Measurements from ENCODE around the gene PSMA4. TPM values are rescaled to one million over a fixed set of nuclear protein-coding genes. Genes with fewer than 3 reads are reported as not detected.
A peak's percentile ranks its signal among the peaks of the same experiment; 100 is the strongest.
"Not testable (repeated sequence)": the region's sequence is repeated elsewhere in the genome, so short reads cannot be mapped to it uniquely, and the experiment has no call there.

PSMA4 gene
- total RNA-seq, 2 donors from 2014 or later, result 160 to 212 TPM

DNA sequence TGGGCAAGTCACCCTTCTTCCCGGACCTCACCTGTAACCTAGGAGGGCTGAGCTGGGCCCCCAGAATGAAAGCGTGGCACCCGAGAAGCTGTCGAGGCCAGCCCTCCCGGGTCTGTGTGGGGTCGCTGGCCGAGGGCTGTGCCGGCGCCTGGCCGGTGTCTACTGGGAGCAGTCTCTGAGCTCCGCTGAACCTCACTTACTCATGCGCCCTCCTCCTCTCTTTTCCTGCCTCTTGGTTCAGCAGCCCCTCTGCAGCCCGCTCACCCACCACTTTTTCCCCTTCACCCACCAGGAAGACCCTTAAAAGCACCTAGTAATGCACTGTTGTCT, 32.4 kb upstream of the PSMA4 start:
- Histone ChIP-seq H3K27me3 (no peaks in the 10 kb centered on the region), H3K9me3 (no peaks in the 10 kb centered on the region), H3K27ac (no peak overlapping the region), H3K4me3 (peak overlapping the region; percentile 97), H3K36me3 (no peaks in the 10 kb centered on the region), H3K9ac (ENCODE audit: low read depth in 2 of 2, low read length in 2 of 2) (peak overlapping the region; percentile 81 to 85), H3K4me1 (no peaks in the 10 kb centered on the region)
- TF ChIP-seq, protein P1, sequence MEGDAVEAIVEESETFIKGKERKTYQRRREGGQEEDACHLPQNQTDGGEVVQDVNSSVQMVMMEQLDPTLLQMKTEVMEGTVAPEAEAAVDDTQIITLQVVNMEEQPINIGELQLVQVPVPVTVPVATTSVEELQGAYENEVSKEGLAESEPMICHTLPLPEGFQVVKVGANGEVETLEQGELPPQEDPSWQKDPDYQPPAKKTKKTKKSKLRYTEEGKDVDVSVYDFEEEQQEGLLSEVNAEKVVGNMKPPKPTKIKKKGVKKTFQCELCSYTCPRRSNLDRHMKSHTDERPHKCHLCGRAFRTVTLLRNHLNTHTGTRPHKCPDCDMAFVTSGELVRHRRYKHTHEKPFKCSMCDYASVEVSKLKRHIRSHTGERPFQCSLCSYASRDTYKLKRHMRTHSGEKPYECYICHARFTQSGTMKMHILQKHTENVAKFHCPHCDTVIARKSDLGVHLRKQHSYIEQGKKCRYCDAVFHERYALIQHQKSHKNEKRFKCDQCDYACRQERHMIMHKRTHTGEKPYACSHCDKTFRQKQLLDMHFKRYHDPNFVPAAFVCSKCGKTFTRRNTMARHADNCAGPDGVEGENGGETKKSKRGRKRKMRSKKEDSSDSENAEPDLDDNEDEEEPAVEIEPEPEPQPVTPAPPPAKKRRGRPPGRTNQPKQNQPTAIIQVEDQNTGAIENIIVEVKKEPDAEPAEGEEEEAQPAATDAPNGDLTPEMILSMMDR (IDR thresholded peaks at IDR 0.05), result no peak
- intact Hi-C loops (cut with DNase I), result no loop called here
- no peak for DNase-seq

DNA sequence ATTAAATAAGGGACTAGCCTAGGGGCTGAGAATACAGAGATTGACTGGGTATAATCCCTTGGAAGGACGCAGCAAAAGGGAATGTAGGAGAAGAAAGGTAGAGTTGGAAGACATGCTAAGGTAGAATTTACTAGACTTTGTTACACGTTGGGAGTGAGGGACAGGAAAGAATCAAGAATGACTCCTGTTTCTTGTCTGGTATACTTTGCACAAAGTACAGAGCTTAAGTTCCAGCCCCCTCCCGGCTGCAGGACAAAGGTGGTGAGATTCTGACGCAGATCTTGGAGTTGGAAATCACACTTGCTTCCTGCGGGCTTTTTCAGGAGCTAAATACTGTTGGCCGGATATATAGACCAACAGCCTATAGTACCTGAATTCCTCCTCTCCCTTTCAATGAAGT, 32.0 kb upstream of the PSMA4 start:
- TF ChIP-seq, protein P1 (IDR thresholded peaks at IDR 0.05), result no peak
- H3K27me3 ChIP-seq, result no peaks in the 10 kb centered on the region
- H3K9me3 ChIP-seq, result no peaks in the 10 kb centered on the region
- peak overlapping the region; percentile 81 to 85 for H3K9ac ChIP-seq (ENCODE audit: low read depth in 2 of 2, low read length in 2 of 2)
- intact Hi-C loops (cut with DNase I), result no loop called here
- H3K4me1 ChIP-seq, result no peaks in the 10 kb centered on the region
- peak overlapping the region; percentile 97 for H3K4me3 ChIP-seq
- no peaks in the 10 kb centered on the region for H3K36me3 ChIP-seq
- peak; percentile 32 for DNase-seq
- no peak overlapping the region for H3K27ac ChIP-seq

DNA sequence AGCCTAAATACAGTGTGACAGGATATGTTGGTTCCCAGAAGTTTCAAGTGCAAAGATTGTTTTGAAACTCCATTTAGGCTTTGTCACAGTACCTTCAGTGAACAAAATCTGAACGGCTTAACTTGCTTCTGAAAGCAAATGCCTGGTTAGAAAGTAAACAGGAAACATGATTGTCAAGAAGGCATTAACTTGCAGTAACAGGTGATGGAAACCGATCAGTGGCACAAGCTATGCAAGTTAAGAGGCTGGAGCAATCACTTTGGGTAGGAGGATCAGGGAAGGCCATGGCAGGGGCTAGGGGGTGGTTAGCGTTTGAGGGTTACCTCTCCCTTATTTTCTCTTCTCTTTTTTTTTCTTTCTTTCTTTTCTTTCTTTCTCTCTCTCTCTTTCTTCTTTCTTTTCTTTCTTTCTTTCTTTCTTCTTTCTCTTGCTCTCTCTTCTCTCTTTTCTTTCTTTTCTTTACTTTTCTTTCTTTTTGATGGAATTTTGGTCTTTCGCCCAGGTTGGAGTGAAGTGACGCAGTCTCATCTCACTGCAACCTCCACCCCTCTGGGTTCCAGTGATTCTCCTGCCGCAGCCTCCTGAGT, 30.4 kb upstream of the PSMA4 start:
- no peak overlapping the region for H3K27ac ChIP-seq
- TF ChIP-seq, protein P1 (IDR thresholded peaks at IDR 0.05), result no peak
- H3K27me3 ChIP-seq, result no peaks in the 10 kb centered on the region
- H3K9me3 ChIP-seq, result no peaks in the 10 kb centered on the region
- no peaks in the 10 kb centered on the region for H3K36me3 ChIP-seq
- H3K4me1 ChIP-seq, result no peaks in the 10 kb centered on the region
- no peak overlapping the region for H3K9ac ChIP-seq (ENCODE audit: low read depth in 2 of 2, low read length in 2 of 2)
- no peak overlapping the region for H3K4me3 ChIP-seq
- intact Hi-C loops (cut with DNase I), result no loop called here
- no peak for DNase-seq

DNA sequence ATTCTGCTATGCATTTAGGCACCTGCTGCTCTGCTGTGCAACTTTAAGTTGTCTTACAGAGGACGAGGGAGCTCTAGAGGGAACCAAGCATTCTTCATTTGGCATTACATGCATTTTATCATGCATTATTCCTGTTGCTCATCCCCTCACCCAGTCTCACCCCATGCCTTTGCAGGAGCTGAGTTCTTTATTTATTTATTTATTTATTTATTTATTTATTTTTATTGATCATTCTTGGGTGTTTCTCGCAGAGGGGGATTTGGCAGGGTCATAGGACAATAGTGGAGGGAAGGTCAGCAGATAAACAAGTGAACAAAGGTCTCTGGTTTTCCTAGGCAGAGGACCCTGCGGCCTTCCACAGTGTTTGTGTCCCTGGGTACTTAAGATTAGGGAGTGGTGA, 20.2 kb upstream of the PSMA4 start:
- H3K9me3 ChIP-seq; H3K9ac ChIP-seq (ENCODE audit: low read depth in 2 of 2, low read length in 2 of 2); H3K27me3 ChIP-seq; H3K36me3 ChIP-seq; DNase-seq; intact Hi-C loops (cut with DNase I); H3K4me3 ChIP-seq; H3K4me1 ChIP-seq; H3K27ac ChIP-seq: not testable (repeated sequence)

DNA sequence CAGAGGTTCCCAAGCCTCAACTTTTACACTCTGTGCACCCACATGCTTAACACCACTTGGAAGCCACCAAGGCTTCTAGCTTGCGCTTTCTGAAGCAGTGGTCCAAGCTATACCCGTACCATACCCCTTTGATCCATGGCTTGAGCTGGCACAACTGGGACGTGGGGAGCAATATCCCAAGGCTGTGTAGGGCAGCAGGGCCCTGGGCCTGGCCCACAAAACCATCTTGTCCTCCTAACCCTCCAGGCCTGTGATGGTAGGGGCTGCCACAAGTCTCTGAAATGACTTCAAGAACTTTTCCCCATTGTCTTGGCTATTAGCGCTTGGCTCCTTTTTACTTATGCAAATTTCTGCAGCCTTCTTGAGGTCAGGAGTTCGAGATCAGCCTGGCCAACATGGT, 16.0 kb upstream of the PSMA4 start:
- Histone ChIP-seq H3K27ac (no peak overlapping the region), H3K36me3 (no peaks in the 10 kb centered on the region), H3K4me3 (no peak overlapping the region), H3K27me3 (no peaks in the 10 kb centered on the region), H3K4me1 (no peaks in the 10 kb centered on the region), H3K9me3 (no peaks in the 10 kb centered on the region), H3K9ac (ENCODE audit: low read depth in 2 of 2, low read length in 2 of 2) (no peak overlapping the region)
- intact Hi-C loops (cut with DNase I), result no loop called here
- TF ChIP-seq, protein P1 (IDR thresholded peaks at IDR 0.05), result no peak
- DNase-seq, result no peak

DNA sequence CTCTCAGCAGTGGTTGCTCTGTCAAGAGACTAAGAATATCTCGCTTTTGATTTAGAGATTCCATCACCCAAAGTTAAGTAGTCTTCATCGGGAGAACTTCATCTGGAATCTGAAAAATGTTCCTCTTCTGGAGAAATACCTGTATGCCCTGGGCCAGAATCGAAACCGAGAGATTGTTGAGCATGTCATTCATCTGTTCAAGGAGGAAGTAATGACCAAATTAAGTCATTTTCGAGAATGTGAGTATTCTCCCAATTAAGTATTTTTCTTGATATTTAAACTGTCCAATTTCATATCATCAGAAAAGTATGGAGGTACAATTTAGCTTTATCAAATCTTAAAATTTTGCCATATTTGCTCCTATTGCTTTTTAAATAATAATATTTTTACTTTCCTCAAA, 12.9 kb upstream of the PSMA4 start:
- intact Hi-C loops (cut with DNase I), result no loop called here
- TF ChIP-seq, protein P1 (IDR thresholded peaks at IDR 0.05), result no peak
- no peak for DNase-seq

More for the DNA sequence above, 12.9 kb upstream of the PSMA4 start:
- Histone ChIP-seq H3K4me3 (no peak overlapping the region), H3K4me1 (no peaks in the 10 kb centered on the region), H3K9me3 (no peaks in the 10 kb centered on the region), H3K9ac (ENCODE audit: low read depth in 2 of 2, low read length in 2 of 2) (no peak overlapping the region), H3K27ac (no peak overlapping the region), H3K36me3 (no peaks in the 10 kb centered on the region), H3K27me3 (no peaks in the 10 kb centered on the region)

Data from colonic mucosa (tissue), 4 donors.